Transverse colon (tissue), 4 donors: ENCODE results near the gene HSPG2. TPM values are rescaled to one million over a fixed set of nuclear protein-coding genes. Genes with fewer than 3 reads are reported as not detected.

ENCODE experiments used
- DNase-seq: peaks from one replicate; pipeline ENCODE4 v3.0.0-alpha.2; 2019
- H3K27ac ChIP-seq, 4 donors: fragments of 200-600 bp; sonication (generic); 2 replicates each; pipeline ENCODE4 v1.5.1; 2016 to 2018; ENCODE audit warnings: inconsistent platforms in 4 of 4
- H3K27me3 ChIP-seq: fragments of 200-600 bp; sonication (generic); 2 replicates; pipeline ENCODE4 v1.5.1; 2017; ENCODE audit warnings: inconsistent platforms
- H3K36me3 ChIP-seq, 4 donors: fragments of 200-600 bp; sonication (generic); 2 replicates each; pipeline ENCODE4 v1.5.1; 2017 to 2019; ENCODE audit warnings: inconsistent platforms in 4 of 4
- H3K4me1 ChIP-seq, 4 donors: fragments of 200-600 bp; sonication (generic); 2 replicates each; pipeline ENCODE4 v1.5.1; 2017 to 2020; ENCODE audit warnings: inconsistent platforms in 4 of 4
- H3K4me3 ChIP-seq, 4 donors: fragments of 200-600 bp; sonication (generic); 1 replicate in 1 of 4; 2 replicates in 3 of 4; pipeline versions ENCODE4 v1.5.1 to v1.6.1; 2017 to 2019; ENCODE audit warnings: inconsistent platforms in 4 of 4
- H3K9me3 ChIP-seq, 2 donors: fragments of 200-600 bp; sonication (generic); 2 replicates each; pipeline ENCODE4 v1.5.1; 2017 to 2019; ENCODE audit warnings: inconsistent platforms in 2 of 2
- EP300 ChIP-seq: sonication (generic); formaldehyde crosslinking; IDR thresholded peaks from one replicate; pipeline ENCODE4 v1.6.1; 2017; ENCODE audit warnings: antibody characterized with exemption, low read depth
- POLR2A ChIP-seq: fragments of 450-650 bp; IDR thresholded peaks from one replicate; pipeline ENCODE4 v1.6.1; 2016; ENCODE audit warnings: antibody characterized with exemption, mild to moderate bottlenecking, moderate library complexity
- POLR2AphosphoS5 ChIP-seq, 3 donors: sonication (generic); formaldehyde crosslinking; IDR thresholded peaks; one replicate each; pipeline ENCODE4 v1.6.1; 2016; ENCODE audit warnings: antibody characterized with exemption in 3 of 3
- WGBS, 2 donors: methylation state at CpG; one replicate each; pipeline ENCODE4 v1.1.5; 2018; ENCODE audit warnings: low coverage in 1 of 2; 5-methylcytosine and 5-hydroxymethylcytosine counted together
- in situ Hi-C, 4 donors: fragments of 200-750 bp; cut with MboI; loops; one replicate each; pipeline versions ENCODE4 v1.15.0 to v1.15.1; 2017; ENCODE audit warnings: low sequenced_read_pairs in 3 of 4, low pct_ligation_motif_present in 1 of 4, low pct_unique_long_range_greater_than_20kb in 1 of 4
- intact Hi-C: fragments of 100-400 bp; cut with DNase I; formaldehyde crosslinking; loops from one replicate; pipeline ENCODE4 v1.15.1; 2023; ENCODE audit warnings: low total_unique reads
- total RNA-seq, 4 donors: library from RNA; depleted of rRNA; stranded (reverse); fragments of >200 nt; gene quantifications; one replicate each; pipeline ENCODE4 v1.1.0, GENCODE V29; 2016
- TF ChIP-seq, protein P1 (sequence below), 5 experiments: fragments of 200-600 bp in 3 of 5; fragments of 450-650 bp in 2 of 5; sonication (generic) in 3 of 5; IDR thresholded peaks; 1 replicate in 2 of 5; 2 replicates in 3 of 5; pipeline ENCODE4 v1.5.1; 2016 to 2017; ENCODE audit warnings: antibody characterized with exemption in 5 of 5, inconsistent platforms in 3 of 5, mild to moderate bottlenecking in 2 of 5, moderate library complexity in 1 of 5

The HSPG2 gene
- total RNA-seq, 4 donors from 2014 or later: 107 to 343 (median 228) TPM

DNA sequence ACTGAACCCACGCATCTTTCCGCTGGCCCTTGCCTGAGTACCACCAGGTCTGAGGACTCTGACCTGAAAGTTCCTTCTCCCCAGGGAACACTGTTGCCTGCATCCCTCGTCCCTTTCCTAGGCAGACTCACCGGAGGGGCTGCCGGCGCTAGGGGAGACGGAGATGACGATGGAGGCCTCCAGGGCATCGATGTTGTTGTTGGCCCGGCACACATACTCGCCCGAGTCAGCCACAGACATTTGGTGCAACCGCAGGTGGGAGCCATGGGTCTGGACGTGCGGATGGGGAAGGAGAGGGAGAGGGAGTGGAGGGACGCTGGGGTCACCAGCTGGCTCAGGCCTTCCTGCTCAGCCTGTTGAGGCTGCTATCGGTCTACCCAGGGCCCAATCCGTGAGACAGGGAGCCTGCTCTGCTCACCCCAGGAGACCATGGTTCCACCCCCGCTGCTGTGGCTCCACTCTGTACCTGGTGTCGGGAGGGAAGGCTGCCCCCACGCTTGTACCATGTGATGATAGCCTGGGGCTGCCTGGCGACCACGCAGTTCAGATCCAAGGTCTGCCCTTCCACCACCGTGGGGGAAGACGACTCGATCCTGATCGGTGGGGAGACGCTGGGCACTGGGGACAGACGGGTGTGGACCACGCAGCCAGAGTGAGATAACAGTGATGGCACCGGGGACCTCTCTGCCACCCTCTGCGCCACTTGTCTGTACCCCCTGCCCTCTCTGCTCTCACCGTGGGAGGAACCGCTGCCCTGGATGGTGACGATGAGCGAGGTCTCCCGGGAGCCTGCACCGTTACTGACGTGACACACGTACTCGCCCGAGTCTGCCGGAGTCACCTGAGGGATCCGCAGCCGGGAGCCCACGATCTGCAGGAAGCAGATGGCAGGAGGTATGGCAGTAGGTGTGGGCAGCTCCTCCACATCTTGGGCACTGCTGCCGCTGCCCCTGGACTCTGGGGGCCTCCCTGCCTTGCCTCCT is 89.6 kb downstream of the HSPG2 start:
- Histone ChIP-seq H3K27ac (no peak overlapping the region), H3K4me3 (no peak overlapping the region), H3K36me3 (peaks cover 0 to 73% (median 3%) of the 10 kb centered on the region in 4 donors), H3K4me1 (no peaks in the 10 kb centered on the region), H3K9me3 (no peaks in the 10 kb centered on the region), H3K27me3 (no peaks in the 10 kb centered on the region)
- TF ChIP-seq POLR2A (no peak), POLR2AphosphoS5 (IDR thresholded peaks at IDR 0.05) (no peak), EP300 (no peak)
- TF ChIP-seq, protein P1, sequence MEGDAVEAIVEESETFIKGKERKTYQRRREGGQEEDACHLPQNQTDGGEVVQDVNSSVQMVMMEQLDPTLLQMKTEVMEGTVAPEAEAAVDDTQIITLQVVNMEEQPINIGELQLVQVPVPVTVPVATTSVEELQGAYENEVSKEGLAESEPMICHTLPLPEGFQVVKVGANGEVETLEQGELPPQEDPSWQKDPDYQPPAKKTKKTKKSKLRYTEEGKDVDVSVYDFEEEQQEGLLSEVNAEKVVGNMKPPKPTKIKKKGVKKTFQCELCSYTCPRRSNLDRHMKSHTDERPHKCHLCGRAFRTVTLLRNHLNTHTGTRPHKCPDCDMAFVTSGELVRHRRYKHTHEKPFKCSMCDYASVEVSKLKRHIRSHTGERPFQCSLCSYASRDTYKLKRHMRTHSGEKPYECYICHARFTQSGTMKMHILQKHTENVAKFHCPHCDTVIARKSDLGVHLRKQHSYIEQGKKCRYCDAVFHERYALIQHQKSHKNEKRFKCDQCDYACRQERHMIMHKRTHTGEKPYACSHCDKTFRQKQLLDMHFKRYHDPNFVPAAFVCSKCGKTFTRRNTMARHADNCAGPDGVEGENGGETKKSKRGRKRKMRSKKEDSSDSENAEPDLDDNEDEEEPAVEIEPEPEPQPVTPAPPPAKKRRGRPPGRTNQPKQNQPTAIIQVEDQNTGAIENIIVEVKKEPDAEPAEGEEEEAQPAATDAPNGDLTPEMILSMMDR (IDR thresholded peaks at IDR 0.05): no peak
- in situ Hi-C loops: no loop called here
- WGBS, 2 donors: 95 to 100% methylated on average over 1 to 43 of the region's 47 CpGs
- intact Hi-C loops: no loop called here
- no peak for DNase-seq

- H3K4me1 ChIP-seq: no peaks in the 10 kb centered on the region
- peaks cover 0 to 71% (median 2%) of the 10 kb centered on the region in 4 donors for H3K36me3 ChIP-seq
- in situ Hi-C loops: no loop called here
- H3K4me3 ChIP-seq: no peak overlapping the region
- no peaks in the 10 kb centered on the region for H3K27me3 ChIP-seq
- 90% methylated on average over 29 of the region's 33 CpGs; no CpG with 5 or more reads in 1 of the 2 donors for WGBS, 2 donors
- intact Hi-C loops: no loop called here
- H3K9me3 ChIP-seq: no peaks in the 10 kb centered on the region
- no peak for TF ChIP-seq POLR2A
- TF ChIP-seq, protein P1 (IDR thresholded peaks at IDR 0.05): no peak
- no peak for TF ChIP-seq POLR2AphosphoS5 (IDR thresholded peaks at IDR 0.05)
- TF ChIP-seq EP300: no peak
- H3K27ac ChIP-seq: no peak overlapping the region
- DNase-seq: no peak
Measured at GRCh38 chr1:21845646-21846641, 91.2 kb downstream of the HSPG2 start.

GRCh38 chr1:21843996-21844395 is 93.1 kb downstream of the HSPG2 start:
- intact Hi-C loops (no loop called here), in situ Hi-C loops (no loop called here)
- Histone ChIP-seq H3K27me3 (no peaks in the 10 kb centered on the region), H3K9me3 (no peaks in the 10 kb centered on the region), H3K4me1 (no peaks in the 10 kb centered on the region), H3K4me3 (no peak overlapping the region), H3K27ac (no peak overlapping the region), H3K36me3 (peaks cover 0 to 74% (median 3%) of the 10 kb centered on the region in 4 donors)
- 91% methylated on average over 10 of the region's 11 CpGs; no CpG with 5 or more reads in 1 of the 2 donors for WGBS, 2 donors
- no peak for DNase-seq
- TF ChIP-seq, protein P1 (IDR thresholded peaks at IDR 0.05): no peak
- no peak for TF ChIP-seq POLR2A
- no peak for TF ChIP-seq EP300
- TF ChIP-seq POLR2AphosphoS5 (IDR thresholded peaks at IDR 0.05): no peak
